ENCODE results near the gene SREK1IP1. TPM values are rescaled to one million over a fixed set of nuclear protein-coding genes. Genes with fewer than 3 reads are reported as not detected.

SREK1IP1 gene
- total and polyA plus RNA-seq, 2 donors (not counting 1 experiment from before 2014, with no cell fraction given) = 4.4 to 25.5 TPM

GRCh38 chr5:64765804-64766504 is 2.5 kb downstream of the SREK1IP1 start:
- H3K9me3 ChIP-seq (ENCODE audit: control extremely low read depth in 1 of 3, control insufficient read depth in 2 of 3, insufficient read depth in 1 of 3, low read length in 2 of 3) = no peaks in the 10 kb centered on the region
- Mint-ChIP-seq H3K9me3 (ENCODE audit: insufficient read depth) (no peaks in the 10 kb centered on the region), H3K27ac (no peak overlapping the region), H3K4me1 (peaks cover 43% of the 10 kb centered on the region), H3K27me3 (no peaks in the 10 kb centered on the region), H3K4me3 (no peak overlapping the region)
- intact Hi-C loops (cut with micrococcal nuclease) = loop anchor here (10.0 kb wide), 1 partner anchor 269 kb away; no protein-coding TSS in a partner anchor
- H3K9ac ChIP-seq (ENCODE audit: low read length) = no peak overlapping the region
- no peak overlapping the region for H3K4me3 ChIP-seq (ENCODE audit: control extremely low read depth in 1 of 5, extremely low read depth in 1 of 5, insufficient read depth in 1 of 5, low read depth in 2 of 5, low read length in 4 of 5)
- no peak overlapping the region for H2AFZ ChIP-seq (ENCODE audit: insufficient read depth, low read depth, low read length, poor library complexity, severe bottlenecking)
- H4K20me1 ChIP-seq (ENCODE audit: control insufficient read depth, insufficient read depth, low read length, poor library complexity, severe bottlenecking) = no peaks in the 10 kb centered on the region
- DNase-seq = no peak
- ATAC-seq (ENCODE audit: low read depth) = no peak
- ChIA-PET CTCF (no interaction called here), POLR2A (no interaction called here)
- peaks cover 2 to 9% of the 10 kb centered on the region in 2 experiments for H3K36me3 ChIP-seq (replicated peaks in 1 of 2; ENCODE audit: control extremely low read depth in 1 of 2, control insufficient read depth in 1 of 2, extremely low read depth in 1 of 2, insufficient read depth in 2 of 2, low read length in 1 of 2)
- H3K4me2 ChIP-seq (replicated peaks; ENCODE audit: low read depth, low read length, poor library complexity, severe bottlenecking) = no peak overlapping the region
- TF ChIP-seq CTCF (IDR thresholded peaks at IDR 0.05) (no peak), EZH2 (IDR thresholded peaks at IDR 0.05; ENCODE audit: borderline replicate concordance, insufficient read depth, low read depth, low read length, poor library complexity, severe bottlenecking) (no peak)
- no peak overlapping the region for H3K27ac ChIP-seq (ENCODE audit: low read length in 2 of 2)
- H3K4me1 ChIP-seq (ENCODE audit: control insufficient read depth in 2 of 2, insufficient read depth in 2 of 2, low read length in 2 of 2) = peaks cover 29 to 32% of the 10 kb centered on the region in 2 donors
- no peaks in the 10 kb centered on the region for H3K27me3 ChIP-seq (replicated peaks in 1 of 4; ENCODE audit: control extremely low read depth in 1 of 4, control insufficient read depth in 3 of 4, insufficient read depth in 4 of 4, low read length in 3 of 4)
- WGBS (ENCODE audit: insufficient coverage) = no CpG with 5 or more reads among the region's 2 CpGs
- H3K79me2 ChIP-seq (ENCODE audit: control insufficient read depth, insufficient read depth, low read length) = peaks cover 82% of the 10 kb centered on the region

GRCh38 chr5:64763948-64764503 is 4.5 kb downstream of the SREK1IP1 start:
- Histone ChIP-seq H3K4me2 (replicated peaks; ENCODE audit: low read depth, low read length, poor library complexity, severe bottlenecking) (no peak overlapping the region), H4K20me1 (ENCODE audit: control insufficient read depth, insufficient read depth, low read length, poor library complexity, severe bottlenecking) (peaks cover 9% of the 10 kb centered on the region), H3K27me3 (replicated peaks in 1 of 4; ENCODE audit: control extremely low read depth in 1 of 4, control insufficient read depth in 3 of 4, insufficient read depth in 4 of 4, low read length in 3 of 4) (no peaks in the 10 kb centered on the region), H3K9me3 (ENCODE audit: control extremely low read depth in 1 of 3, control insufficient read depth in 2 of 3, insufficient read depth in 1 of 3, low read length in 2 of 3) (no peaks in the 10 kb centered on the region), H3K9ac (ENCODE audit: low read length) (no peak overlapping the region), H3K27ac (ENCODE audit: low read length in 2 of 2) (no peak overlapping the region), H3K4me3 (ENCODE audit: control extremely low read depth in 1 of 5, extremely low read depth in 1 of 5, insufficient read depth in 1 of 5, low read depth in 2 of 5, low read length in 4 of 5) (no peak overlapping the region), H3K4me1 (ENCODE audit: control insufficient read depth in 2 of 2, insufficient read depth in 2 of 2, low read length in 2 of 2) (peaks cover 20 to 21% of the 10 kb centered on the region in 2 donors), H3K36me3 (replicated peaks in 1 of 2; ENCODE audit: control extremely low read depth in 1 of 2, control insufficient read depth in 1 of 2, extremely low read depth in 1 of 2, insufficient read depth in 2 of 2, low read length in 1 of 2) (peaks cover 2 to 9% of the 10 kb centered on the region in 2 experiments), H2AFZ (ENCODE audit: insufficient read depth, low read depth, low read length, poor library complexity, severe bottlenecking) (no peak overlapping the region), H3K79me2 (ENCODE audit: control insufficient read depth, insufficient read depth, low read length) (peaks cover 75% of the 10 kb centered on the region)
- Mint-ChIP-seq H3K27me3 (no peaks in the 10 kb centered on the region), H3K4me1 (peaks cover 35% of the 10 kb centered on the region), H3K27ac (no peak overlapping the region), H3K4me3 (no peak overlapping the region), H3K9me3 (ENCODE audit: insufficient read depth) (no peaks in the 10 kb centered on the region)
- TF ChIP-seq CTCF (IDR thresholded peaks at IDR 0.05) (no peak), EZH2 (IDR thresholded peaks at IDR 0.05; ENCODE audit: borderline replicate concordance, insufficient read depth, low read depth, low read length, poor library complexity, severe bottlenecking) (no peak)
- intact Hi-C loops (cut with micrococcal nuclease) = loop anchor here (10.0 kb wide), 1 partner anchor 271 kb away; no protein-coding TSS in a partner anchor
- ATAC-seq (ENCODE audit: low read depth) (no peak), DNase-seq (no peak)
- POLR2A ChIA-PET = no interaction called here
- WGBS (ENCODE audit: insufficient coverage) = 100% methylated on average over 1 of the region's 4 CpGs
- CTCF ChIA-PET = interaction anchor here (0.6 to 0.7 kb wide), 2 partner anchors 129 to 719 kb away, joined by 3 read pairs; no protein-coding TSS in a partner anchor

Data from B cell (primary cell).